GM12872 (cell line): ENCODE data around the gene IP6K3.
A peak's percentile ranks its signal among the peaks of the same experiment; 100 is the strongest.

Source experiments
- TF ChIP-seq, protein P1 (sequence below): IDR thresholded peaks from 3 replicates; pipeline ENCODE4 v1.5.1; 2011; ENCODE audit warnings: low read depth, mild to moderate bottlenecking, low read length, moderate library complexity; ENCODE audit not compliant: insufficient read depth

Gene IP6K3

DNA sequence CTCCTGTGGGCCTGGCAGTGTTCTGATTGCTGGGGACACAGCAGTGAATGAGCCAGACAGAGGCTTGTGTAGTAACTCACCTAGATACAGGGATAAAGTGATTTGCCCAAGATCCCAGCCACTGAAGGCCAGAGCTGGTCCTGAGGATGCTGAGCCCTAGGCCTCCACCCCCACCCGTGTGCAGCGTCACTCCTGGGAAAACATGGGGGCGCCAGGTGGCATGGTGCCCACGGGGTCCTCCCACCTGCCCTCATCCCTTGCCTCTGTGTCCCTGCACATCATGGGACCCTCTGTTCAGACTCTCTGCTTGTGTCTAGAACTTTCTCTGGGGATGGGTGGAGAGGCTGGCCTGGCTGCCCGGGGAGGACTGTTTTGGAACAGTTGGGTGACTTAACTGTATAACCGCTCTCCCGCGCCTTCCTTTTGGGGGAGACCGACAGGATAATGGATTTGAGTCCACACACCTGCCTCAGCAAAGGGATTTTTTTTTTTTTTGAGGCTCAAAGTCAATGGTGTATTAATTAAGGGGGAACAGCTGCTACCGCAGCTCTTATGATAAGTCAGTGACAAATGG, 22.6 kb upstream of the IP6K3 start:
- TF ChIP-seq, protein P1, sequence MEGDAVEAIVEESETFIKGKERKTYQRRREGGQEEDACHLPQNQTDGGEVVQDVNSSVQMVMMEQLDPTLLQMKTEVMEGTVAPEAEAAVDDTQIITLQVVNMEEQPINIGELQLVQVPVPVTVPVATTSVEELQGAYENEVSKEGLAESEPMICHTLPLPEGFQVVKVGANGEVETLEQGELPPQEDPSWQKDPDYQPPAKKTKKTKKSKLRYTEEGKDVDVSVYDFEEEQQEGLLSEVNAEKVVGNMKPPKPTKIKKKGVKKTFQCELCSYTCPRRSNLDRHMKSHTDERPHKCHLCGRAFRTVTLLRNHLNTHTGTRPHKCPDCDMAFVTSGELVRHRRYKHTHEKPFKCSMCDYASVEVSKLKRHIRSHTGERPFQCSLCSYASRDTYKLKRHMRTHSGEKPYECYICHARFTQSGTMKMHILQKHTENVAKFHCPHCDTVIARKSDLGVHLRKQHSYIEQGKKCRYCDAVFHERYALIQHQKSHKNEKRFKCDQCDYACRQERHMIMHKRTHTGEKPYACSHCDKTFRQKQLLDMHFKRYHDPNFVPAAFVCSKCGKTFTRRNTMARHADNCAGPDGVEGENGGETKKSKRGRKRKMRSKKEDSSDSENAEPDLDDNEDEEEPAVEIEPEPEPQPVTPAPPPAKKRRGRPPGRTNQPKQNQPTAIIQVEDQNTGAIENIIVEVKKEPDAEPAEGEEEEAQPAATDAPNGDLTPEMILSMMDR, result no peak

DNA sequence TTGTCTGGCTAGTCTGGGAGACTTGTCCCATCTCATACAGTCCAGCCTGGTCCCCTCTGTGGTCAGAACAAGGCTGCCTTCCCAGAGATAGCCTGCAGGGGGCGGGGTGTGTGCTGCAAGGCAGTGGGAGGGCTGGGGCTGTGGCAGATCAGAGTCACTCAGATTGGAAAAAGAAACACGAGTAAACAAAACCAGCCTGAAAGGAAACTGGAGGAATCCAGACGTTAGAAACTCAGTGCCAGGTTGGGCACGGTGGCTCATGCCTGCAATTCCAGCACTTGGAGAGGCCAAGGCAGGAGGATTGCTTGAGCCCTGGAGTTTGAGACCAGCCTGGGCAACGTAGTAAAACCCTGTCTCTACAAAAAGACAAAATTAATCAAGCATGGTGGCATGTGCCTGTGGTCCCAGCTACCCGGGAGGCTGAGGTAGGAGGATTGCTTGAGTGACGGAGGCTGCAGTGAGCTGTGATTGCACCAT, 22.0 kb upstream of the IP6K3 start:
- TF ChIP-seq, protein P1, result peak; percentile 91

DNA sequence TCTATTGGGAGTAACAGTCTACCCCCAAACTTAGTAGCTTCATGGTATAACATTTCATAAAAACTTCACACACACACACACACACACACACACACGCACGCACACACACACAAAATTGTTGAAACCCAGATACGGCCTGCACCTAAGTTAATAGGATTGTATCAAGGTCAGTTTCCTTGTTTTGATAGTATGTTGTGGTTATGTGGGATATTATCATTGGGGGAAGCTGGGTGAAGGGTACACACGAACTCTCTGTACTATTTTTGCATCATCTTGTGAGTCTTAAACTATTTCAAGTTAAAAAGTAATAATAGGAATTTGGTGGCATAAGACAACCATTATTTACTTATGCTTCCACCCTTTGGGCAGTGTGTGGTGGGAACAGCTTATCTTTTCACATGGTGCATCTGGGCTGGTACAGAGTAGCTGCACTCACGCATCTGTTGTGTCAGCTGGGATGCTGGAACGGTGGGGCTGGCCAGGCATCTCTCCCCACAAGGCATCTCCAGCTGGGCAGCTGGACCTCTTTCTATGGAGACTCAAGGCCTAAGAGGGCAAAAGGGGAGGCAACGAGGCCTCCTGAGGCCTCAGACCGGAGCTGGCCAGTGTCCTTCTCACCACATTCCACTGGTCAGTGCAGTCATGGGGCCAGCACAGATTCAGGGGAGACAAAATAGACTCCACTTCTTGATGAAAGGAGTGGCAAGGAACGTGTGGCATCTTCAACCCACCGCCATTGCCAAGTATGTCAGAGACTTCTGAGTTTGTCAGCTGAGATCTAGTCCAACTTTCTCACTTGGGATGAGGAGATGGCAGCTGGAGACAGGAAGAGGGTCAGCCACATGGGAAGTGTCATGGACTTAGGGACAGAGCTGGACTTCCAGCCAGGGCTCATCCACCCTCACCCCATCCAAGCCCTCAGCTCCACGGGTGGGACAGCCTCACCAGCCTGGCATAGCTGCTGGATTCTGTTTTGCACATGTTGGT, 20.5 kb upstream of the IP6K3 start:
- TF ChIP-seq, protein P1, result no peak

DNA sequence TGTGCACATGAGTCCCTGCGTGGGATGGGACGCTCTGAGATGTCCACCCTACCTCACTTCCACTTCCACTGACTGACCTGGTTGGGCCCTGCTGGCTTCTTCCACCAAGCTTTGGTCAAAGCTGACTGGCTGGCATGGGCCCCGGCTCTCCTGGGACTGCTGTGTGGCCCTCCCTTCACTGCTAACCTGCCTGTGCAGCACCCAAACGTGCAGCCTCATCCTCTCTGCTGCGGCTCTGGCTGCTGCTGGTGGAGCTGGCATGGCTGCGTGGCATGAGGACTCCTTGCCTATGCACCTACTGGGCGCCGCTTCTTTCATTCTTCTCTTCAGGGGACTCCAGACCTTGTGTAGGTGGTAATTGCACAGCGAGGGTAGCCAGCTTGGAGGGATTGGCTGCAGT, 18.7 kb upstream of the IP6K3 start:
- TF ChIP-seq, protein P1, result no peak

DNA sequence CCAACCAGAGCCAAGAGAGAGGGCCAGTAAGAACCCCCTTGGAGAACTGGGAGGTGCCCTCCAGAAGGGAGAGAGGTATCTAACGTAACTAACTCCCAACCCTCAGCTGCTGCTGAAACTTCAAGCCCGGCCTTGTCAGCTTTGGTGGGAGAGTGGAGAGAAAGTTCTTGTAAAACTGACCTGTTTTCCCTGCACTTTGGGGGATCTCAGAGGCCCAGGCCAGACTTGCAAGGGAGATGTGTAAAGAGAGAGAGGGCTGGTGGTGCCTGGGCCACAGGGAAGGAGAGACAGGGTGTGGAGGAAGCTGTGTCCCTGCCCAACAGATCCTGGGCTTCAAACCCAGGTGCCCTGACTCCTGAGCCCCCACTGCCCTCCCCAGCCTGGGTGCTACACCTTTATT, 17.3 kb upstream of the IP6K3 start:
- TF ChIP-seq, protein P1, result no peak

DNA sequence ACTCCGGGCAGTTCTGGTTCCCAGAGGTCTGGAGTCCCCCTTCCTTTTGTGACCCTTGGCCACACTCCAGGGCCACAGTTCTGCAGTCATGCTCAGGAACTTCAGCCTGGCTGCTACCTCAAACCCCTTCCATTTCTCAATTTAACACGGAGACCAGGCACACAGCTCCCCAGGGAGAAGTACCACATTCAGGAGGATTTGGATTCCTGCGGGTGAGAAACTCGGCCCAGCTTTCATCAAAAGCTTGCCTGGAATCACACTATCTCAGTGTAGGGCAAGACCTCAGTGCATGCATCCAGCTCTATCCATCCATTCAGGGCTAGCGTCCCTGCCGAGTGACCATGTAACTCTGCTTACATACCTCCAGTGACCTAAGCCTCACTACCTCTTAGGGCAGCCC, 16.8 kb upstream of the IP6K3 start:
- TF ChIP-seq, protein P1, result no peak

DNA sequence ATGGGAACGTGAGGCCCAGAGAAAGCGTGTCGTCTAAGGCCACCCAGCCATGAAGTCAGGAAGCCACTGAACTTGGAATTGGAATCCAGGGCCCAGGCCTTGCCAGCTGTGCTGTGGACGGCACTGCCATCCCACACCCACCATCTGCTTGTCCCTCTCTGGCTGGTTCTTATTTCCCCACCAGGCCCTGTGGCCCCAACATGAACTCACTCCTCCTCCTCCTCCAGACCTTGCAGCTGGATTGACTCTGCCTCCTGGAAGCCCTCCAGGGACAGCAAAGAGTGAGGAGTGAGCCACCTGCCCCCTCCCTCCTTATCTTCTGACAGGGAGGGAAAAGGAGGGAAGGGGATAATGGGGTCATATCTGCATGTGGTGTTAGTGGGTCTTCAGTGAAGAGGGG, 16.0 kb upstream of the IP6K3 start:
- TF ChIP-seq, protein P1, result no peak
